ENCODE results near the gene KCNH1.

Gene KCNH1

GRCh38 chr1:210814382-210815123 is 319.4 kb downstream of the KCNH1 start:
- H3K4me3 ChIP-seq (ENCODE audit: low read depth, low read length), result no peak overlapping the region
- no peaks in the 10 kb centered on the region for H3K27me3 ChIP-seq (ENCODE audit: control insufficient read depth, insufficient read depth, low read length)
- H3K9me3 ChIP-seq (ENCODE audit: control insufficient read depth, insufficient read depth, low read length), result no peaks in the 10 kb centered on the region
- peaks cover 3% of the 10 kb centered on the region for H3K4me1 ChIP-seq (ENCODE audit: control insufficient read depth, insufficient read depth, low read length)
- no peaks in the 10 kb centered on the region for H3K36me3 ChIP-seq (ENCODE audit: control insufficient read depth, insufficient read depth, low read length)
- H3K9ac ChIP-seq (ENCODE audit: low read depth, low read length), result no peak overlapping the region

- no peaks in the 10 kb centered on the region for H3K9me3 ChIP-seq (ENCODE audit: control insufficient read depth, insufficient read depth, low read length)
- no peak overlapping the region for H3K4me3 ChIP-seq (ENCODE audit: low read depth, low read length)
- no peaks in the 10 kb centered on the region for H3K36me3 ChIP-seq (ENCODE audit: control insufficient read depth, insufficient read depth, low read length)
- H3K4me1 ChIP-seq (ENCODE audit: control insufficient read depth, insufficient read depth, low read length), result no peaks in the 10 kb centered on the region
- H3K27me3 ChIP-seq (ENCODE audit: control insufficient read depth, insufficient read depth, low read length), result no peaks in the 10 kb centered on the region
- no peak overlapping the region for H3K9ac ChIP-seq (ENCODE audit: low read depth, low read length)
Observed at GRCh38 chr1:210801501-210801900, 332.4 kb downstream of the KCNH1 start.

GRCh38 chr1:210800756-210801155 is 333.2 kb downstream of the KCNH1 start:
- no peaks in the 10 kb centered on the region for H3K9me3 ChIP-seq (ENCODE audit: control insufficient read depth, insufficient read depth, low read length)
- H3K9ac ChIP-seq (ENCODE audit: low read depth, low read length), result no peak overlapping the region
- H3K4me1 ChIP-seq (ENCODE audit: control insufficient read depth, insufficient read depth, low read length), result no peaks in the 10 kb centered on the region
- H3K36me3 ChIP-seq (ENCODE audit: control insufficient read depth, insufficient read depth, low read length), result no peaks in the 10 kb centered on the region
- H3K27me3 ChIP-seq (ENCODE audit: control insufficient read depth, insufficient read depth, low read length), result no peaks in the 10 kb centered on the region
- no peak overlapping the region for H3K4me3 ChIP-seq (ENCODE audit: low read depth, low read length)

- H3K4me3 ChIP-seq (ENCODE audit: low read depth, low read length), result no peak overlapping the region
- no peaks in the 10 kb centered on the region for H3K27me3 ChIP-seq (ENCODE audit: control insufficient read depth, insufficient read depth, low read length)
- H3K9ac ChIP-seq (ENCODE audit: low read depth, low read length), result no peak overlapping the region
- H3K9me3 ChIP-seq (ENCODE audit: control insufficient read depth, insufficient read depth, low read length), result no peaks in the 10 kb centered on the region
- H3K36me3 ChIP-seq (ENCODE audit: control insufficient read depth, insufficient read depth, low read length), result no peaks in the 10 kb centered on the region
- H3K4me1 ChIP-seq (ENCODE audit: control insufficient read depth, insufficient read depth, low read length), result no peaks in the 10 kb centered on the region
Observed at GRCh38 chr1:210800301-210800700, 333.6 kb downstream of the KCNH1 start.

GRCh38 chr1:210797422-210797821 is 336.5 kb downstream of the KCNH1 start:
- Histone ChIP-seq H3K4me1 (ENCODE audit: control insufficient read depth, insufficient read depth, low read length) (no peaks in the 10 kb centered on the region), H3K9ac (ENCODE audit: low read depth, low read length) (no peak overlapping the region), H3K4me3 (ENCODE audit: low read depth, low read length) (no peak overlapping the region), H3K36me3 (ENCODE audit: control insufficient read depth, insufficient read depth, low read length) (no peaks in the 10 kb centered on the region), H3K27me3 (ENCODE audit: control insufficient read depth, insufficient read depth, low read length) (no peaks in the 10 kb centered on the region), H3K9me3 (ENCODE audit: control insufficient read depth, insufficient read depth, low read length) (no peaks in the 10 kb centered on the region)

GRCh38 chr1:210796421-210796820 is 337.5 kb downstream of the KCNH1 start:
- Histone ChIP-seq H3K9ac (ENCODE audit: low read depth, low read length) (no peak overlapping the region), H3K36me3 (ENCODE audit: control insufficient read depth, insufficient read depth, low read length) (no peaks in the 10 kb centered on the region), H3K4me1 (ENCODE audit: control insufficient read depth, insufficient read depth, low read length) (no peaks in the 10 kb centered on the region), H3K4me3 (ENCODE audit: low read depth, low read length) (no peak overlapping the region), H3K27me3 (ENCODE audit: control insufficient read depth, insufficient read depth, low read length) (no peaks in the 10 kb centered on the region), H3K9me3 (ENCODE audit: control insufficient read depth, insufficient read depth, low read length) (no peaks in the 10 kb centered on the region)

- Histone ChIP-seq H3K27me3 (ENCODE audit: control insufficient read depth, insufficient read depth, low read length) (no peaks in the 10 kb centered on the region), H3K9ac (ENCODE audit: low read depth, low read length) (no peak overlapping the region), H3K4me1 (ENCODE audit: control insufficient read depth, insufficient read depth, low read length) (no peaks in the 10 kb centered on the region), H3K4me3 (ENCODE audit: low read depth, low read length) (no peak overlapping the region), H3K36me3 (ENCODE audit: control insufficient read depth, insufficient read depth, low read length) (no peaks in the 10 kb centered on the region), H3K9me3 (ENCODE audit: control insufficient read depth, insufficient read depth, low read length) (no peaks in the 10 kb centered on the region)
Observed at GRCh38 chr1:210794445-210794844, 339.5 kb downstream of the KCNH1 start.

GRCh38 chr1:210792250-210793102 is 341.5 kb downstream of the KCNH1 start:
- Histone ChIP-seq H3K27me3 (ENCODE audit: control insufficient read depth, insufficient read depth, low read length) (no peaks in the 10 kb centered on the region), H3K4me1 (ENCODE audit: control insufficient read depth, insufficient read depth, low read length) (no peaks in the 10 kb centered on the region), H3K4me3 (ENCODE audit: low read depth, low read length) (no peak overlapping the region)

GRCh38 chr1:210790196-210790595 is 343.8 kb downstream of the KCNH1 start:
- no peaks in the 10 kb centered on the region for H3K36me3 ChIP-seq (ENCODE audit: control insufficient read depth, insufficient read depth, low read length)
- no peak overlapping the region for H3K9ac ChIP-seq (ENCODE audit: low read depth, low read length)
- H3K27me3 ChIP-seq (ENCODE audit: control insufficient read depth, insufficient read depth, low read length), result no peaks in the 10 kb centered on the region
- H3K4me1 ChIP-seq (ENCODE audit: control insufficient read depth, insufficient read depth, low read length), result no peaks in the 10 kb centered on the region
- no peaks in the 10 kb centered on the region for H3K9me3 ChIP-seq (ENCODE audit: control insufficient read depth, insufficient read depth, low read length)
- H3K4me3 ChIP-seq (ENCODE audit: low read depth, low read length), result no peak overlapping the region

More at GRCh38 chr1:210792250-210793102, 341.5 kb downstream of the KCNH1 start:
- H3K36me3 ChIP-seq (ENCODE audit: control insufficient read depth, insufficient read depth, low read length), result no peaks in the 10 kb centered on the region
- no peaks in the 10 kb centered on the region for H3K9me3 ChIP-seq (ENCODE audit: control insufficient read depth, insufficient read depth, low read length)
- no peak overlapping the region for H3K9ac ChIP-seq (ENCODE audit: low read depth, low read length)

- Histone ChIP-seq H3K4me3 (ENCODE audit: low read depth, low read length) (no peak overlapping the region), H3K36me3 (ENCODE audit: control insufficient read depth, insufficient read depth, low read length) (no peaks in the 10 kb centered on the region), H3K27me3 (ENCODE audit: control insufficient read depth, insufficient read depth, low read length) (no peaks in the 10 kb centered on the region), H3K4me1 (ENCODE audit: control insufficient read depth, insufficient read depth, low read length) (no peaks in the 10 kb centered on the region), H3K9ac (ENCODE audit: low read depth, low read length) (no peak overlapping the region), H3K9me3 (ENCODE audit: control insufficient read depth, insufficient read depth, low read length) (no peaks in the 10 kb centered on the region)
Observed at GRCh38 chr1:210787800-210788199, 346.1 kb downstream of the KCNH1 start.

GRCh38 chr1:210786546-210786945 is 347.4 kb downstream of the KCNH1 start:
- no peak overlapping the region for H3K9ac ChIP-seq (ENCODE audit: low read depth, low read length)
- H3K4me1 ChIP-seq (ENCODE audit: control insufficient read depth, insufficient read depth, low read length), result no peaks in the 10 kb centered on the region
- H3K9me3 ChIP-seq (ENCODE audit: control insufficient read depth, insufficient read depth, low read length), result no peaks in the 10 kb centered on the region
- H3K36me3 ChIP-seq (ENCODE audit: control insufficient read depth, insufficient read depth, low read length), result no peaks in the 10 kb centered on the region
- no peaks in the 10 kb centered on the region for H3K27me3 ChIP-seq (ENCODE audit: control insufficient read depth, insufficient read depth, low read length)
- no peak overlapping the region for H3K4me3 ChIP-seq (ENCODE audit: low read depth, low read length)

- H3K36me3 ChIP-seq (ENCODE audit: control insufficient read depth, insufficient read depth, low read length), result no peaks in the 10 kb centered on the region
- H3K4me1 ChIP-seq (ENCODE audit: control insufficient read depth, insufficient read depth, low read length), result no peaks in the 10 kb centered on the region
- no peaks in the 10 kb centered on the region for H3K9me3 ChIP-seq (ENCODE audit: control insufficient read depth, insufficient read depth, low read length)
- no peak overlapping the region for H3K4me3 ChIP-seq (ENCODE audit: low read depth, low read length)
- H3K9ac ChIP-seq (ENCODE audit: low read depth, low read length), result no peak overlapping the region
- no peaks in the 10 kb centered on the region for H3K27me3 ChIP-seq (ENCODE audit: control insufficient read depth, insufficient read depth, low read length)
Observed at GRCh38 chr1:210783925-210784324, 350.0 kb downstream of the KCNH1 start.

Measured in iPS-15b (cell line).